Daoy (cell line): Measurements from ENCODE around the gene PRDM5. TPM values are rescaled to one million over a fixed set of nuclear protein-coding genes. Genes with fewer than 3 reads are reported as not detected.

Source experiments
- DNase-seq: peaks from one replicate; pipeline ENCODE4 v3.0.0-alpha.2; 2015; ENCODE audit warnings: low read depth
- total RNA-seq: library from RNA; depleted of rRNA; stranded (reverse); fragments of >200 nt; shearing (Covaris generic); gene quantifications from 2 replicates; pipeline ENCODE4 v1.2.3, GENCODE V29; 2014

The PRDM5 gene
- total RNA-seq, 1 experiment from 2014 or later, result 5.2 TPM

- no peak for DNase-seq
Observed at GRCh38 chr4:120704538-120704937, 218.0 kb downstream of the PRDM5 start.

GRCh38 chr4:120703908-120704307 lies 218.6 kb downstream of the PRDM5 start:
- DNase-seq, result no peak

GRCh38 chr4:120699354-120699753 lies 223.2 kb downstream of the PRDM5 start:
- no peak for DNase-seq

- DNase-seq, result peak; percentile 55
Observed at GRCh38 chr4:120694973-120695372, 227.6 kb downstream of the PRDM5 start.

GRCh38 chr4:120693816-120694215 lies 228.7 kb downstream of the PRDM5 start:
- DNase-seq, result no peak

- DNase-seq, result peak; percentile 63
Observed at GRCh38 chr4:120692964-120693363, 229.6 kb downstream of the PRDM5 start.

GRCh38 chr4:120691536-120691935 lies 231.0 kb downstream of the PRDM5 start:
- no peak for DNase-seq

GRCh38 chr4:120691106-120691505 lies 231.4 kb downstream of the PRDM5 start:
- DNase-seq, result no peak

GRCh38 chr4:120688791-120689190 lies 233.7 kb downstream of the PRDM5 start:
- no peak for DNase-seq

- no peak for DNase-seq
Observed at GRCh38 chr4:120685756-120686278, 236.7 kb downstream of the PRDM5 start.

- no peak for DNase-seq
Observed at GRCh38 chr4:120683897-120684540, 238.5 kb downstream of the PRDM5 start.

- no peak for DNase-seq
Observed at GRCh38 chr4:120682981-120683380, 239.5 kb downstream of the PRDM5 start.

- DNase-seq, result no peak
Observed at GRCh38 chr4:120680647-120681228, 241.8 kb downstream of the PRDM5 start.

GRCh38 chr4:120673696-120674095 lies 248.8 kb downstream of the PRDM5 start:
- DNase-seq, result no peak

- no peak for DNase-seq
Observed at GRCh38 chr4:120672558-120673147, 249.9 kb downstream of the PRDM5 start.

- no peak for DNase-seq
Observed at GRCh38 chr4:120672076-120672475, 250.4 kb downstream of the PRDM5 start.

- no peak for DNase-seq
Observed at GRCh38 chr4:120671538-120671937, 251.0 kb downstream of the PRDM5 start.

GRCh38 chr4:120667102-120667501 lies 255.4 kb downstream of the PRDM5 start:
- DNase-seq, result no peak

GRCh38 chr4:120664851-120665250 lies 257.7 kb downstream of the PRDM5 start:
- no peak for DNase-seq

GRCh38 chr4:120659616-120660170 lies 262.8 kb downstream of the PRDM5 start:
- DNase-seq, result no peak

GRCh38 chr4:120658772-120659171 lies 263.8 kb downstream of the PRDM5 start:
- DNase-seq, result no peak

GRCh38 chr4:120653804-120654573 lies 268.5 kb downstream of the PRDM5 start:
- DNase-seq, result no peak
